D721Med (cell line): ENCODE results near the gene CYSRT1.

ENCODE experiments used
- DNase-seq: peaks from one replicate; pipeline ENCODE4 v3.0.0; 2011; ENCODE audit warnings: low spot score; ENCODE audit not compliant: insufficient read length
- FAIRE-seq: peaks from 2 replicates; lab custom pipeline; 2011; peaks lifted over from hg19 to GRCh38; lab: Jason Lieb, UNC
- CTCF ChIP-seq: IDR thresholded peaks from 2 replicates; pipeline ENCODE4 v1.5.1; 2012; ENCODE audit warnings: mild to moderate bottlenecking, control low read depth; ENCODE audit not compliant: insufficient read depth; ENCODE audit errors: missing control alignments

Gene CYSRT1

DNA sequence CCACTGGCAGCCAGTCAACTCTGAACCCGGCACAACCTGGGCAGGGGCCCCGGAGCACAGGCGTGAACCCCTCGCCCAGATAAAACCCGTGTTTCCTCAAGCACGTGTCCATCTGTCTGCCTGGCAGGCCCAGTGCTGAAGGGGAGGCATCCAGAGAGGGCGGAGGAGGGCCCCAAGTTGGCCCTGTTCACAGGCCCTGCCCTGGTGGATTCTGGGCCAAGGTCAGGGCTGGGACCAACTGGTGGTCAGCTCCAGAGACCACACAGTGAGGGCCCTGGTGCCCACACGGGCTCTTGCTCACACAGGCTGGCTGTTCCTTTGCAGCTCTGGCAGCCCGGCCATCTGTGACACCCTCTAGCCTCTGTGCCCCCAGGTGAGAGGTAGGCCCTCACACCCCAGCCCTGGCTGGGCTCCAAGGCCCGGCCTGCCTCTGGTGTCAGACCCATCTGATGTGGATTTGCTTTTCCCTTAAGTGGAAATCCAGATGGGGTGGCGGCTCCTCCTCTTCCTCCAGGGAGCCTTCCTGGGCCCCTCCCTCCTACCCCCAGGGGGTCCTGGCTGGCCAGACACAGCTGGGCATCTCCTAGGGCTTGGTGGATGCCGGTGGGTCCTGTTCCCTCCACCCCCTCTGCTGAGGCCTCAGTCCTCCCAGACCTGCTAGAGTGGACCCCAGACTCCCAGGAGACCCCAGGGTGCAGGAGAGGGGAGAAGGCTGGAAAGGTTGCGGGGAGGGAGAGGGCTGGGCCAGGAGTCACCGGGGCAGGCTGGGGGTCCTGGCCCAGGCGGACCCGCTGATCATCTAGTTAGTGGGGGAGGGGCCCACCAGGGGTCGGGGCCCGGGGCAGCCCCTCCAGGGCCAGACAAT, 25.6 kb downstream of the CYSRT1 start:
- TF ChIP-seq CTCF, result no peak
- FAIRE-seq, result no peak
- no peak for DNase-seq

DNA sequence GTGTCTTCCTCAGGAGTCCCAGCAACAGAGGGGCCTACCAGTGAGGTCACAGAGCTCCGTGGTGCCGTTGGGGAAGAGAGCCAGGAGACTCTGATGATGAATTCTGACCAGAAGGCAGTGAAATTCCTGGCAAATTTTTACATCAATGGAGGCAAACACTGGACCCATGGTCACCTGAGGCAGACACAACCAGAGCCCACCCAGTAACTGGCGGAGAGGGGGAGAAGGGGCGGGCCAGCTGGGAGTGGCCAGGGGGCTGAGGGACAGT, 26.2 kb downstream of the CYSRT1 start, which contains the start of gene STPG3:
Gene STPG3 (plus strand): TSS at position 93 of the 268 bp plus-strand sequence. CDS start 1 bp downstream, at position 94.
- no peak for DNase-seq
- FAIRE-seq, result no peak
- no peak for TF ChIP-seq CTCF

DNA sequence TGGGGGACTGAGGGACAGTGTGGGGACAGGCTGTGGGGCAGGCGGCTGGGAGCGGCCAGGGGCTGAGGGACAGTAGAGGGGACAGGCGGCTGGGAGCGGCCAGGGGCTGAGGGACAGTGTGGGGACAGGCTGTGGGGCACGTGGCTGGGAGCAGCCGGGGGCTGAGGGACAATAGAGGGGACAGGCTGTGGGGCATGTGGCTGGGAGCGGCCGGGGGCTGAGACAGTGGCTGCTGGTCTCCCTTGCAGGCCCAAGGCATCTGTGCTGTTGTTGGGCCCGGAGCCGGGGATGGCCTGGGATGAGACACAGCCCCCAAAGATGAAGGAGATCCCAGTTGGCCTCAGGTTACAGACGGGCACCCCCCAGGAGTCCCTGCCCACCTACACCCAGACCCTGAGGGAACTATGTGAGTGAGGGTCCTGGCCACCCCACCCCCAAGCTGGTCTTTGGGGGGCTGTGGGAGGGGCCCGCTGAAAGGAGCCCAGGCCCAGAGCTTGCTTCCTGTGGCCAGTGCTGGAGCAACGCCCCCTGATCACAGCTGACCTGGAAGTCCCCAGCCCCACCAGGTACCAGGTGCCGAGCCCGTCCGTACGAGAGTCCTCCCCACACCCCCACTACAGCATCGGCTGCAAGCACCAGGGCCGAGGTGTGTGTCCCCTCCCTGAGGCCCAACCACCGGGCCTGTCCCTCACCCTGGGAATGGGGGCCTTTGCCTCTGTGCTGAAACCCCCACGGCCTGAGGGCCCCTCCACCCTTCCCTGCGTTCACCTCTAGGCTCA, 26.7 kb downstream of the CYSRT1 start:
- FAIRE-seq (no peak), DNase-seq (no peak)
- no peak for TF ChIP-seq CTCF

DNA sequence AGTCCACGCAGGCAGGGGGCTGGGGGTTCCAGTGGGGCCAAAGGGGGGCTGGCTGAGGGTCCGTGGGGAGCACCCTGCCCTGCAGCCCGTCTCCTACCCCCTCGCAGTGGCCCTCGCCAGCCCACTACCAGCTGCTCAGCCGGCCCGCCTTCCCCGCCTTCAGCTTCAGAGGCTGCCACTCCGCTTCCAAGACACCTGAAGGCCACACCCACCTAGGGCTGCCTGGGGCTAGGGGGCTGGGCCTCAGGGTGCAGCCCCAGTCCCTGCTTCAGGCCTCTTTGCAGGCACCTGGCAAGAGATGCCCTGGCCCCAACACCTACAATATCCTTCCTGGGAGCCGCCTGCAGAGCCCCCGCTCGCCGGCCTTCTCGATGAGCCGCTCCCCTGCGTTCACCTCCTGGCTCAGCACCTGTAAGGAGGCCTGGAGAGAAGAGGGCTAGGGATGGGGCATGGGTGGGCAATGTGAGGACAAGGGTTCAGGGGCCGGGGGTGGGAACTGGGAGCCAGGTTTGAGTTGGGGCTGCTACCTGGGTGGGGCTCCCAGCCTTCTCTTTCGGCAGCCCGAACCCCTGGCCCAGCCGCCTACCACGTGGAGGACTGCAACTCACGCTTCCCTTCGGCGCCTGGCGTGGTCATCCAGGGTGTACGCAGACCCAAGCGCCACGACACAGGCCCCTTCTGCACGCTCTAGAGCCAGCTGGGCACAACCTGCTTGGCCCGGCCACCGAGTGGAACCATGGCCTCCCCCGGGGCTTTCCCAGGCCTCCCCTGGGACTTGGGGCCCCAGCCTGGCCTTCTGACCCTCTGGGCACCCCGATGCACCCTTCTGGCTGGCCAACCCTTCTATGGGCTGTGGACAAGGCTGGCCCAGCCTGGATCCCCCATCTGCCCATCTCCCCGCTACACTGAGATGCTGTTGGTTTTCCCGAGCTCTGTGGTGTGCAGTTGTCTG, 27.9 kb downstream of the CYSRT1 start:
- DNase-seq (no peak), FAIRE-seq (no peak)
- no peak for TF ChIP-seq CTCF

- FAIRE-seq (no peak), DNase-seq (no peak)
- TF ChIP-seq CTCF, result no peak
Measured at GRCh38 chr9:137253717-137254623, 29.0 kb downstream of the CYSRT1 start.
